ENCODE data around the gene PLD5.
"Not testable (repeated sequence)": the region's sequence is repeated elsewhere in the genome, so short reads cannot be mapped to it uniquely, and the experiment has no call there.

DNA sequence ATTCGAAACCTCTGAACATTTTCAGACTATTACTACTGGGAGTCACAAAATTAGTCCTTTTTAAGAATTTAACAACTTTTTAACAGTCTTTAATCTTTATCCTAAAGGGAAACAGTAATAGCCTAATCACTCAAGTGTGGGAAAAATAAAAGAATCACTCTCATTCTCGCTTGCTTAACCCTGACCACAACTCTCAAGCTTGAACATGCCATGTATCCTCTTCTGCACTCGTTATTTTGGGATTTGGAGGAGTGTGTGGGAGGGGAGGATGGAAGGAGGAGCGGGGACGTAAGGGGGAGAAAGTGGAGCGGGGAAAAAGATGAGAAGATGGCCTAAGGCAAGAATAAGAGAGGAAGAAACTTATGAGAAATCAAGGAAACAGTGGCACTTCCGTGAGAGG is 215.8 kb downstream of the PLD5 start:
- TF ChIP-seq, protein P1, sequence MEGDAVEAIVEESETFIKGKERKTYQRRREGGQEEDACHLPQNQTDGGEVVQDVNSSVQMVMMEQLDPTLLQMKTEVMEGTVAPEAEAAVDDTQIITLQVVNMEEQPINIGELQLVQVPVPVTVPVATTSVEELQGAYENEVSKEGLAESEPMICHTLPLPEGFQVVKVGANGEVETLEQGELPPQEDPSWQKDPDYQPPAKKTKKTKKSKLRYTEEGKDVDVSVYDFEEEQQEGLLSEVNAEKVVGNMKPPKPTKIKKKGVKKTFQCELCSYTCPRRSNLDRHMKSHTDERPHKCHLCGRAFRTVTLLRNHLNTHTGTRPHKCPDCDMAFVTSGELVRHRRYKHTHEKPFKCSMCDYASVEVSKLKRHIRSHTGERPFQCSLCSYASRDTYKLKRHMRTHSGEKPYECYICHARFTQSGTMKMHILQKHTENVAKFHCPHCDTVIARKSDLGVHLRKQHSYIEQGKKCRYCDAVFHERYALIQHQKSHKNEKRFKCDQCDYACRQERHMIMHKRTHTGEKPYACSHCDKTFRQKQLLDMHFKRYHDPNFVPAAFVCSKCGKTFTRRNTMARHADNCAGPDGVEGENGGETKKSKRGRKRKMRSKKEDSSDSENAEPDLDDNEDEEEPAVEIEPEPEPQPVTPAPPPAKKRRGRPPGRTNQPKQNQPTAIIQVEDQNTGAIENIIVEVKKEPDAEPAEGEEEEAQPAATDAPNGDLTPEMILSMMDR (IDR thresholded peaks at IDR 0.05), result not testable (repeated sequence)
- not testable (repeated sequence) for TF ChIP-seq POLR2A (IDR thresholded peaks at IDR 0.05)

All from testis (tissue), 2 donors.